ENCODE results near the gene SPDYE3.
"Not testable (repeated sequence)": the region's sequence is repeated elsewhere in the genome, so short reads cannot be mapped to it uniquely, and the experiment has no call there.

SPDYE3 gene

DNA sequence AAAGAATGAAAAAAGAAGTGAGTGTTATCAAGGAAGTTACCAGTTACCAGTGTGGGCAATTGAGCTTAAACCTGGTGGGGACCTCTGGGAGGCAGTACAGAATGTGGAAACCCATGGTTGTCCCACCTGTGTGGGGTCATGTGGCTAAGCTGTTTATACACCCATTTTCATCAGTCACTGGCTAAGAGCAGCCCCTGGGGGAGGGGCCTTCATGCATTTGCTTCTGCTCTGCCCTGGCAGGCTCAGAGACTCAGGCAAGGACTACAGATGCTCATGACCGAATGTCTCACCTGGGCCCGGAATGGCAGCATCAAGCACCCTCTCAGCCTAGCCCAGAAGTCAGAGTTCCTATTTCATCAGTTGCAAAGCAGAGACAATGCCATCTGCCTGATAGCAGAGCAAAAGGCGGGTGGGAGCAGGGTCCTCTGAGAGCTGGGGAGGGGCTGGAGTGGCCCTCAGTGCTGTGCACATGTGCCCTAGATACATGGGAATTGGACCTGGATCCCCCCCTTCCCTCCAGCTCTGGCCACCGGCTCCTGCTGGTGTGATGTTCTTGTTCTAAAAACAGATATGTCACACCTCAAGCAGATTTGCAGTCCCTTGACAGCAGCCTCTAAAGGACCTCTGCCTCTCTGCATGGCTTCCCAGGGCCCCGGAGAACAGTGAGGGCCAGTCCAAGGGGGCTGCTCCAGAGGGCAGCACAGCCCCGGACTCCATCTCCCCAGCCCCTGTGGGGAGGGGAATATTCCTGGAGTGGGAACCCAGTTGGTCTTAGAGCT, 20.1 kb upstream of the SPDYE3 start:
- not testable (repeated sequence) for DNase-seq (ENCODE audit: low spot score)

- not testable (repeated sequence) for DNase-seq (ENCODE audit: low spot score)
Measured at GRCh38 chr7:100288258-100288657, 19.2 kb upstream of the SPDYE3 start.

- not testable (repeated sequence) for DNase-seq (ENCODE audit: low spot score)
Measured at GRCh38 chr7:100292162-100292561, 15.3 kb upstream of the SPDYE3 start.

GRCh38 chr7:100295269-100295668, 12.2 kb upstream of the SPDYE3 start:
- DNase-seq (ENCODE audit: low spot score): not testable (repeated sequence)

DNA sequence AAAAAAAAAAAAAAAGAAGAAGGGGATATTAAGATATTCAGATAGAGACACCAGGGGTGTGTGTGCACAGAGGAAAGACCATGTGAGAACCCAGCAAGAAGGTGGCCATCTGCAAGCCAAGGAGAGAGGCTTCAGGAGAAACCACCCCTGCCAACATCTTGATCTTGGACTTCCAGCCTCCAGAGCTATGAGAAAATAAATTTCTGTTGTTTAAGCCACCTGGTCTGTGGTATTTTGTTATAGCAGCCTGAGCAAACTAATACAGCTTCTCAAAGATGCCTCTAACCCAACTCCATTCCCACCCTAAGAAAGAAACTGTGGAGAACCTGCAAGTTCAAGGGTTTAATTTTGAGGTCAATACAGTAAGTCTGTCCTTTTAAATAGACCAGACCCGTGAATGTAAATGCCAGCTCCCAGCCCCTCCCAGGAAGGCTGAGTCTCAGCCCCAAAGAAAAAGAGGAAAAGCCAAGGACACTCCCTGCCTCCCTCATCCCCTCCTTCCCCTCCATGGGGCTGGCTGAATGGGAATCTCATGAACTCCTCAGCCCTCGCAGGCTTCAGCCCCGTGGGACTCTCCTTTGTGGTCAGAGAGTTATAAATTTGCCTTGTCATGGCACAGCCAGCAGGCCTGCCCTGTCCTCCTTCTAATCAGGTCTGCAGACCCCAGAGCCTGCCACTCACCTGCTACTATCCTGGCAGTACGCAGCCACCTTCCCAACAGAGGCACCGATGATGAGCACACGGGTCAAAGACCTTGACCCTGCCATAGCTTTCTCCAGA, 9.5 kb upstream of the SPDYE3 start:
- not testable (repeated sequence) for DNase-seq (ENCODE audit: low spot score)

- not testable (repeated sequence) for DNase-seq (ENCODE audit: low spot score)
Measured at GRCh38 chr7:100298632-100298895, 8.9 kb upstream of the SPDYE3 start.

GRCh38 chr7:100304526-100304925, 3.0 kb upstream of the SPDYE3 start:
- not testable (repeated sequence) for DNase-seq (ENCODE audit: low spot score)

DNA sequence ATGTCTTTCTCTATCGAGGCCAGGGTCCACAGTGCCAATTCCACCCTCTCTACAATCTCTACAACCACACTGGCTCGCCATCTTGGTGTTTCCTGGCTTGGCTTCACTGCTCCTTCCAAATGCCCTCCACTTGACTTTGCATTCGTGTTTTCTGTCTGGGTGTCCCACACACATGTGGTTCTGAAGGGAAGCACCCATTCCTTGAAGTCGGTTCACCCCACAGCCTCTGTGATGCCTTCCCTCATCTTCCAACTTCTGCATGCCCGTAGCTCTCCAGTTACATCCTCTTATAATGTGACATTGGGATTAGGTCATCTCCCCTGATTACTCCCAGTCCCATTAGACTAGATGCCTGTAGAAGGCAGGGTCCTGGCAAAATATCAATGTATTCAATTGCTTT, 10.8 kb downstream of the SPDYE3 start:
- DNase-seq (ENCODE audit: low spot score): not testable (repeated sequence)

- DNase-seq (ENCODE audit: low spot score): not testable (repeated sequence)
Measured at GRCh38 chr7:100321648-100322047, 14.1 kb downstream of the SPDYE3 start.

DNA sequence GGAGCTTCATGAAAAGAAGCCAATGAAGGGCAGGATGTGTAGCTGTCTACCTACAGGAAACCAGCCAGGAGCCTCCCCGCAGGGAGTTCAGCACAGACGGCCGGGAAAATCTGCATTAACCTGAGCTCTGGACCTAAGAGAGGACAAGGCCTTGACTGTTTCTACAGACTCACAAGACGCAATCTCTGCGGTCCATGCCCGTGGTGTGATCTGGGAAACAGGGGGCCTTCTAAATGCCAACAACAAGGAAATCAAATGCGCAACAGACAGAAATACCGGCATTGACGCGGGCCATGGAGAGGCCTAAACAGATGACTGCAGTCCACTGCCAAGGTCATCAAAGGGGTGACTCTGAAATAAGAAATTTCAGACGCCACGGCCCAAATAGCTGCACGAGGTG, 16.7 kb downstream of the SPDYE3 start:
- not testable (repeated sequence) for DNase-seq (ENCODE audit: low spot score)

DNA sequence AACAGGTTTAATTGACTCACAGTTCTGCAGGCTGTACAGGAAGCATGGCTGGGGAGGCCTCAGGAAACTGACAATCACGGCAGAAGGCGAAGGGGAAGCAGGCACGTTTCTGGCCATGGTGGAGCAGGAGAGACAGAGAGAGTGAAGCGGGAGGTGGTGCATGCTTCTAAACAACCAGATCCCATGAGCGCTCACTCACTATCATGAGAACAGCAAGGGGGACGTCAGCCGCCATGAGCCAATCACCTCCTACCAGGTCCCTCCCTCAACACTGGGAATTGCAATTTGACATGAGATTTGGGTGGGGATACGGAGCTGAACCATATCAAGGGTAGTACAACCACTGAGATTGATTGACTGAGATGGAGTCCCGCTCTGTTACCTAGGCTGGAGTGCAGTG, 18.2 kb downstream of the SPDYE3 start:
- DNase-seq (ENCODE audit: low spot score): not testable (repeated sequence)

DNA sequence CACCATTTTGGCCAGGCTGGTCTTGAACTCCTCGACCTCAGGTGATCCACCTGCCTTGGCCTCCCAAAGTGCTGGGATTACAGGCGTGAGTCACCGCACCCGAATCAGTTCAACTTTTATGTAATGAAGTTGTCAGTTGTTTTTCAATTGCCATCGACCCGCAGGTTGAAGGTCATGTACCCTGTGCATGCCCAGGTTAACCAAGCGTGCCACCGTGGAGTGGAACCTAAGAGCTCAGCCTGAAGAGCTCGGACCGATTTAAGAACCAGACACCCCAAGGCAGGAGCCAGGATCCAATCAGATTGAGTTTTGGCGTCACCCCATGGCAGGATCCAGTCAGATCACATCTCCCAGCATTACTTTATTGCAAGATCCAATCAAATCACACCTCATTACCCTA, 19.4 kb downstream of the SPDYE3 start:
- DNase-seq (ENCODE audit: low spot score): not testable (repeated sequence)

DNA sequence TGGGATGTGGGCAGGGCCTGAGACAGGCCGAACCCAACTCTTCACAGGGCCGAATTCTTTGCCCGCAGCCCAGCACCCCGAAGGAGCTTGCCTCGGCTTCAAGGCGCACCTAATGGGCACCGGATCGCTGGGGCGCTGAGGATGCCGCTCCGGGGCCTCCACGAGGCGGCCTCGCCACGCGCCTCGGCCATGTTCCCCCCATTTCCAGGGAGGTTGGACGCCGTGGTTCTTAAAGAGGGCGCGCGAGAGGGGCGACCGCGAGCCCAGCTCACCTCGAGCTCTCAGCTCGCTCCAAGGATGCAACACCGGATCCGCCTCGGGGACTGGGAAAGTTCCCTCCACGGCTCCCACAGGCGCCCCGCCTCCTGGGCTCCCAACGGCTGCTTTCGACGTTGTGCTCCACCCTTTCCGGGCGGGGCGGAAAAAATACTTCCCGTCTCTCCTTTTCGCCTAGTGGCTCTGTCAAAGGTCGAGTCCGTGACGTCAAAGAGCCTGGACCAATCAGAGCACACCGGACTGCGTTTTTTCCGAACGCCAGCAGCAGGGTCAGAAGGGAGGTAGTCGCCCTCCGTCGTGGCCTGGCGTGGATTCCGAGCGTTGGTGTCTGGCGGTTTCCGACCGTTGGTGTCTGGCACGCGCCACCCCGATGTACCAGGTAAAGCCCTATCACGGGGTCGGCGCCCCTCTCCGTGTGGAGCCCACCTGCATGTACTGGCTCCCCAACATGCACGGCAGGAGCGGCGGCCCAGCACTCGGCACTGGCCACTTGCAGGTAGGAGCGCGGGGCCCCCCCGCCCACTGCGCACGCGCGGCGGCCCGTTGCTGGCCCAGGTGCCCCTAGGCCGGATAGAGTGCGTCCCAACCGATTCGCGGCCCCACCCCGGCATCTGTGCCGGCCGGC, 28.3 kb downstream of the SPDYE3 start:
- DNase-seq (ENCODE audit: low spot score): peak; percentile 84

GRCh38 chr7:100338083-100338696, 30.7 kb downstream of the SPDYE3 start:
- DNase-seq (ENCODE audit: low spot score): not testable (repeated sequence)

DNA sequence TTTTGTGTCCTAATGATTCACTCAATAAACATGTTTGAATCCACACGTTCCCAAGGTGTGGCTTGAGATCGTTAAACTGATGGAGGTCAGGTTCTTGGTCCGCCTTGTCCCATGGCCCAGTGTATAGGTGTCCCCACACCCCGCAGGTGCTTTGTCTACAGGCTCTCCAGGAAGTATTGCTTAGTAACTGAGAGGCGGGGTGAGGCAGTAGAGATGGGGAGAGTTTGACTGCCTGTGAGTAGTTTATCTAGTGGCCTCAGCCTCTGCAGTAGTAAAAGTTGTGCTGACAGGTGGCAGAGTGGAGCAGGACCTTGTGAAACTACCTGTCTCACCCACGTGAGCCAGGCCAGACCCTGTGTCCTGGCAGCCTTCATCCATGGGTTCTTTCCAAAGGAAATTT, 33.8 kb downstream of the SPDYE3 start:
- DNase-seq (ENCODE audit: low spot score): not testable (repeated sequence)

- DNase-seq (ENCODE audit: low spot score): no peak
Measured at GRCh38 chr7:100342765-100343164, 35.3 kb downstream of the SPDYE3 start.

- not testable (repeated sequence) for DNase-seq (ENCODE audit: low spot score)
Measured at GRCh38 chr7:100344124-100344559, 36.6 kb downstream of the SPDYE3 start.

GRCh38 chr7:100344560-100345287, 37.2 kb downstream of the SPDYE3 start:
- not testable (repeated sequence) for DNase-seq (ENCODE audit: low spot score)

DNA sequence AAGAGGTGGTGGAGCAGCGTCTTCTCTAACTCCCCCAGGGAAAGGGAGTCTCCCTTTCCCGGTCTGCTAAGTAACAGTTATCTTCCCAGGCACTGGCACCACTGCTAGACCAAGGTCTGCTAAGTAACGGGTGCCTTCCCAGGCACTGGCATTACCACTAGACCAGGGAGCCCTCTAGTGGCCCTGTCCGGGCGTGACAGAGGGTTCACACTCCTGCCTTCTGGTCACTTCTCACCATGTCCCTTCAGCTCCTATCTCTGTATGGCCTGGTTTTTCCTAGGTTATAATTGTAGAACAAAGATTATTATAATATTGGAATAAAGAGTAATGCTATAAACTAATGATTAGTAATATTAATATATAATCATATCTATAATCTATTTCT, 37.8 kb downstream of the SPDYE3 start:
- DNase-seq (ENCODE audit: low spot score): not testable (repeated sequence)

DNA sequence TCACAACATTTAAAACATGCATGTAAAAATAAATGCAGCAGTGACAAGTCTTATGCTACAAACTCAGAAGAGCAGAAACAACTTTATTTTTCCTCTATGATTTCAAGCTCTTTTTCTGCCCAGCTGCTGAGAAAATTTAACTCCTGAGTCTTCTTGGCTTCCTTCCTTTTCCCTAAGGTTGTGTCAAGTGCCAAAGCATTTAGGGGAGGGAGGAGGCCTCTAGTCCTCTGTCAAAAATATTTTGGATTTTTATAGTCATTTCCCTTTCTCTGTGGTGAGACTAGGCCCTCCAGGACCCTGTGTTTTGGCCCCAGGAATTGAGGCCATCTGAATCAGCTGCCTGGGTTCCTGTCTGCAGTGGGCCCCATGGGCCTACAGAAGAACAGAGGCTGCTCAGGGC, 39.4 kb downstream of the SPDYE3 start:
- no peak for DNase-seq (ENCODE audit: low spot score)

DNA sequence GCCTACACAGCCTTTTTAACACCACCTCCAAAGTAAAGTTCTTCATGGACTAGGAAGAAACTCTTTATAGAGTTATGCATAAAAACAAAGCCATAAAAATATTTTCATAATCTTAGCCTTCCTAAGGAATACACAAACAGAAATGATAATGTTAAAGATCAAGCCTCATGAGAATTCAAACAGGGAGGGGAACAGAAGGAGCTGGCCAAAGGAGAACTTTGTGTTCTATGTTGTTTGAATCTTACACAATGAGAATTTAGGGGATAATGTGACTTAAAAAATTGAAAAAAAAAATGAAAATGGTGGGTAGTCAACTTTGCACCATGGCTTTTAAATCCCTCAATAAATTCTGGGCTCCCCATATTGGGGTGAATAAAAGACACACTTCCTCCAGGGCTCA, 41.3 kb downstream of the SPDYE3 start:
- no peak for DNase-seq (ENCODE audit: low spot score)
